GM12892 (cell line): ENCODE measurements around the gene NOL6.

ENCODE experiments used
- POLR2A ChIP-seq: IDR thresholded peaks from 2 replicates; pipeline ENCODE4 v1.6.1; 2011; ENCODE audit warnings: low read depth, low read length, control low read depth
- POLR2AphosphoS5 ChIP-seq: IDR thresholded peaks from 2 replicates; pipeline ENCODE4 v1.6.1; 2011; ENCODE audit warnings: low read depth, low read length, control low read depth
- TAF1 ChIP-seq: IDR thresholded peaks from 2 replicates; pipeline ENCODE4 v1.6.1; 2011; ENCODE audit warnings: low read depth, mild to moderate bottlenecking, control low read depth, low read length, borderline replicate concordance

DNA sequence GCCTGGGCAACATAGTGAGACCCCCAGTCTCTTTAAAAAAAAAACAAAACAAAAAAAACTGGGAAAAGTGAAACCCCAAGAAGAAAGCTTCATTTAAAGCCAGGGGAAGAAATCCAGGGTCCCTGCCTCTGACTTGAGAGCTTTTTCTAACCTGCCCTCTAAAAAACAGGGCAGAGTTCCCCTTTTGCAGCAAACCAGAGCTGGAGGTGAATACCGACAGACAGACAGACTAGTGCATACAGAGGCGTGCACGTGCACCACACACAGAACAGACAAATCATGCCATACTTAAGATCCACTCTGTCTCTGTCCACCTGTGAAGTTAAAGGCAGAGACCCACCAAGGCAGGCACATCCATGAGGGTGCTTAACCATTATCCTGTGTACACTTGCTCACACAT, 14.6 kb downstream of the NOL6 start:
- TF ChIP-seq POLR2A = no peak
- TF ChIP-seq POLR2AphosphoS5 = no peak
- no peak for TF ChIP-seq TAF1
